IMR-90 (cell line): ENCODE data around the gene RELN.

ENCODE experiments used
- CEBPB ChIP-seq: IDR thresholded peaks from 2 replicates; pipeline ENCODE4 v1.6.1; 2012; ENCODE audit warnings: low read depth, low read length, improper control_type of control experiment
- CHD1 ChIP-seq: IDR thresholded peaks from 2 replicates; pipeline ENCODE4 v1.6.1; 2012; ENCODE audit warnings: low read depth, low read length, improper control_type of control experiment
- FOS ChIP-seq: fragments of 150-350 bp; IDR thresholded peaks from 2 replicates; pipeline ENCODE4 v1.6.1; 2016; ENCODE audit warnings: low read depth, low read length
- MAZ ChIP-seq: IDR thresholded peaks from 2 replicates; pipeline ENCODE4 v1.6.1; 2012; ENCODE audit warnings: low read depth, mild to moderate bottlenecking, low read length, improper control_type of control experiment, moderate library complexity, borderline replicate concordance
- POLR2A ChIP-seq: IDR thresholded peaks from 2 replicates; pipeline ENCODE4 v1.6.1; 2012; ENCODE audit warnings: mild to moderate bottlenecking, low read depth, low read length
- RCOR1 ChIP-seq: IDR thresholded peaks from 2 replicates; pipeline ENCODE4 v1.6.1; 2012; ENCODE audit warnings: mild to moderate bottlenecking, low read length, improper control_type of control experiment; ENCODE audit not compliant: insufficient replicate concordance
- RFX5 ChIP-seq: IDR thresholded peaks from 2 replicates; pipeline ENCODE4 v1.8.0; 2012; ENCODE audit warnings: low read depth, mild to moderate bottlenecking, low read length, moderate library complexity
- SMC3 ChIP-seq: fragments of 150-350 bp; IDR thresholded peaks from 2 replicates; pipeline ENCODE4 v1.6.1; 2016; ENCODE audit warnings: low read depth, mild to moderate bottlenecking, antibody characterized with exemption, low read length, moderate library complexity
- TF ChIP-seq, protein P1 (sequence below): conservative IDR thresholded peaks from 2 replicates; pipeline ENCODE4 v1.5.1; 2012; ENCODE audit warnings: mild to moderate bottlenecking, low read depth, low read length, improper control_type of control experiment
- TF ChIP-seq, protein P2 (sequence below): fragments of 150-350 bp; IDR thresholded peaks from 2 replicates; pipeline ENCODE4 v1.6.1; 2017; ENCODE audit warnings: mild to moderate bottlenecking, antibody characterized with exemption, low read length, low read depth

DNA sequence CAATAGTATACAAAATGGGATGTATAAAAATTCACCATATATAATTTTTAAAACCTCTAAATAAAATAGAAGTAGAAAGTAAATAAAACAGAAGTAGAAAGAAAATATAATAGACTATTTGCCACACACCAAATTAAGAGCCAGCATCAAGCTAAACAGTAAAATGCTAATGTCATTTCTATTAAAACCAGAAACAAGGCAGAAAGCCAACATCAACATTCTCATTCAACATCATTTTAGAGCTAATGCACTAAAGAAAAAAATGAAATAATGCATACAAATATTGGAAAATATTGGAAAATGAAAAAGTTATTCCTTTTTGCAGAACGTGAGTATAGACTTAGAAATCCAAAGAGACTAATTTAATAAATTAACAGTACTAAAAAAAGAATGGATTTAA is 23.4 kb upstream of the RELN start:
- TF ChIP-seq FOS (no peak), RFX5 (no peak), RCOR1 (no peak), CEBPB (no peak), POLR2A (no peak), SMC3 (no peak), CHD1 (no peak), MAZ (no peak)
- TF ChIP-seq, protein P1, sequence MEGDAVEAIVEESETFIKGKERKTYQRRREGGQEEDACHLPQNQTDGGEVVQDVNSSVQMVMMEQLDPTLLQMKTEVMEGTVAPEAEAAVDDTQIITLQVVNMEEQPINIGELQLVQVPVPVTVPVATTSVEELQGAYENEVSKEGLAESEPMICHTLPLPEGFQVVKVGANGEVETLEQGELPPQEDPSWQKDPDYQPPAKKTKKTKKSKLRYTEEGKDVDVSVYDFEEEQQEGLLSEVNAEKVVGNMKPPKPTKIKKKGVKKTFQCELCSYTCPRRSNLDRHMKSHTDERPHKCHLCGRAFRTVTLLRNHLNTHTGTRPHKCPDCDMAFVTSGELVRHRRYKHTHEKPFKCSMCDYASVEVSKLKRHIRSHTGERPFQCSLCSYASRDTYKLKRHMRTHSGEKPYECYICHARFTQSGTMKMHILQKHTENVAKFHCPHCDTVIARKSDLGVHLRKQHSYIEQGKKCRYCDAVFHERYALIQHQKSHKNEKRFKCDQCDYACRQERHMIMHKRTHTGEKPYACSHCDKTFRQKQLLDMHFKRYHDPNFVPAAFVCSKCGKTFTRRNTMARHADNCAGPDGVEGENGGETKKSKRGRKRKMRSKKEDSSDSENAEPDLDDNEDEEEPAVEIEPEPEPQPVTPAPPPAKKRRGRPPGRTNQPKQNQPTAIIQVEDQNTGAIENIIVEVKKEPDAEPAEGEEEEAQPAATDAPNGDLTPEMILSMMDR = no peak
- TF ChIP-seq, protein P2, sequence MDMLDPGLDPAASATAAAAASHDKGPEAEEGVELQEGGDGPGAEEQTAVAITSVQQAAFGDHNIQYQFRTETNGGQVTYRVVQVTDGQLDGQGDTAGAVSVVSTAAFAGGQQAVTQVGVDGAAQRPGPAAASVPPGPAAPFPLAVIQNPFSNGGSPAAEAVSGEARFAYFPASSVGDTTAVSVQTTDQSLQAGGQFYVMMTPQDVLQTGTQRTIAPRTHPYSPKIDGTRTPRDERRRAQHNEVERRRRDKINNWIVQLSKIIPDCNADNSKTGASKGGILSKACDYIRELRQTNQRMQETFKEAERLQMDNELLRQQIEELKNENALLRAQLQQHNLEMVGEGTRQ = no peak
